Upper lobe of left lung (tissue), 4 donors: ENCODE results near the gene POU3F2.

Source experiments
- EP300 ChIP-seq, 4 donors: sonication (generic); formaldehyde crosslinking; IDR thresholded peaks; one replicate each; pipeline ENCODE4 v1.5.1; 2017; ENCODE audit warnings: antibody characterized with exemption in 4 of 4, control low read depth in 2 of 4
- POLR2A ChIP-seq, 4 donors: fragments of 450-650 bp; IDR thresholded peaks; one replicate each; pipeline ENCODE4 v1.5.1; 2016 to 2017; ENCODE audit warnings: antibody characterized with exemption in 4 of 4, mild to moderate bottlenecking in 2 of 4
- POLR2AphosphoS5 ChIP-seq, 2 donors: sonication (generic); formaldehyde crosslinking; IDR thresholded peaks; one replicate each; pipeline ENCODE4 v1.5.1; 2017; ENCODE audit warnings: antibody characterized with exemption in 2 of 2
- TF ChIP-seq, protein P1 (sequence below), 6 experiments: fragments of 450-650 bp in 4 of 6; fragments of 200-600 bp in 2 of 6; sonication (generic) in 2 of 6; IDR thresholded peaks; one replicate each; pipeline ENCODE4 v1.5.1; 2016 to 2019; ENCODE audit warnings: antibody characterized with exemption in 6 of 6

DNA sequence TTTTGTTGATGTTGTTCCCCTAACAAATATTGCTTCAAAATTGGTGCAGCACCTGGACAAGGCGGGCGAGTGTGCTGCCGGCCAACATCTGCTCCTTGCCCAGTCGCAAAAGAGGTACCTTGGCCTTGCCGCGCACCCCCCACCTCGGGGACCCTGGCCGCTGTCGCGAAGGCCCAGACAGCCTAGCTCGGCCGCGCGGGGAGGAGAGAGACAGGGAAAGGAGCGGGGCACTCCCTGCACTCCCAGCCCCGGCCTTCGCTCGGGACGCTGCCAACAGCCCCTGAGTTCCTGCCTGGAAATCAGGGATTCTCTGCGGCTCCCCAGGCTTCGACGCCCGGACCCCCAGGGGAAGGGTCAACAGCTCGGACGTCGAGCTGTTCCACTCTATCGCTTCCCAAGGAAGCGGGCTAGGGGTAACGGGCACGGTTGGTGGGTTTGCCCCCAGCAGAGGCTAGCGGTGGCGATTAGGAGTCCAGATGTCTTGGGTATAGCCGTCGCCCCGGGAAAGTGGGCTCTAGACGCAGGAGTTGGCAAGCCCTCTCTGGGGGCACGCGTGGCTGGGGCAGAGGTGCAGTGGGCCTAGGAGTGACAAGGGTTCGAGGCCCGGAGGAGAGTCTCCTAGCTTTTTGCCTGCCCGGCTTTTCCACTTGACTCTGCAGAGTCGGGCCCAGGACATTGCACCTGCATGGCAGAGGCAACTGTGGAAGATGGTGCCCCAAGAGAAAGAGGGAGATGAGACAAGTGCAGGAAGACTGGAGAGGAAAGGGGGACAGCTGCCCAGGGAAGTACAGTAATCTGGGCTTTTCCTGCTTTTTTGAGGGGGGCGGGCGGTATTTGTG is 8.2 kb downstream of the POU3F2 start:
- TF ChIP-seq, protein P1, sequence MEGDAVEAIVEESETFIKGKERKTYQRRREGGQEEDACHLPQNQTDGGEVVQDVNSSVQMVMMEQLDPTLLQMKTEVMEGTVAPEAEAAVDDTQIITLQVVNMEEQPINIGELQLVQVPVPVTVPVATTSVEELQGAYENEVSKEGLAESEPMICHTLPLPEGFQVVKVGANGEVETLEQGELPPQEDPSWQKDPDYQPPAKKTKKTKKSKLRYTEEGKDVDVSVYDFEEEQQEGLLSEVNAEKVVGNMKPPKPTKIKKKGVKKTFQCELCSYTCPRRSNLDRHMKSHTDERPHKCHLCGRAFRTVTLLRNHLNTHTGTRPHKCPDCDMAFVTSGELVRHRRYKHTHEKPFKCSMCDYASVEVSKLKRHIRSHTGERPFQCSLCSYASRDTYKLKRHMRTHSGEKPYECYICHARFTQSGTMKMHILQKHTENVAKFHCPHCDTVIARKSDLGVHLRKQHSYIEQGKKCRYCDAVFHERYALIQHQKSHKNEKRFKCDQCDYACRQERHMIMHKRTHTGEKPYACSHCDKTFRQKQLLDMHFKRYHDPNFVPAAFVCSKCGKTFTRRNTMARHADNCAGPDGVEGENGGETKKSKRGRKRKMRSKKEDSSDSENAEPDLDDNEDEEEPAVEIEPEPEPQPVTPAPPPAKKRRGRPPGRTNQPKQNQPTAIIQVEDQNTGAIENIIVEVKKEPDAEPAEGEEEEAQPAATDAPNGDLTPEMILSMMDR (IDR thresholded peaks at IDR 0.05): no peak
- TF ChIP-seq EP300 (IDR thresholded peaks at IDR 0.05) (no peak), POLR2A (IDR thresholded peaks at IDR 0.05) (no peak), POLR2AphosphoS5 (IDR thresholded peaks at IDR 0.05) (no peak)
